Suprapubic skin (tissue), 3 donors: ENCODE data around the gene AGAP1.

ENCODE experiments used
- POLR2A ChIP-seq, 2 donors: fragments of 450-650 bp; IDR thresholded peaks; one replicate each; pipeline ENCODE4 v1.6.1; 2017; ENCODE audit warnings: antibody characterized with exemption in 2 of 2, mild to moderate bottlenecking in 2 of 2, moderate library complexity in 2 of 2
- TF ChIP-seq, protein P1 (sequence below), 2 donors: fragments of 200-600 bp in 1 of 2; fragments of 450-650 bp in 1 of 2; sonication (generic) in 1 of 2; IDR thresholded peaks; one replicate each; pipeline ENCODE4 v1.5.1; 2016 to 2019; ENCODE audit warnings: antibody characterized with exemption in 2 of 2, mild to moderate bottlenecking in 1 of 2, moderate library complexity in 1 of 2

DNA sequence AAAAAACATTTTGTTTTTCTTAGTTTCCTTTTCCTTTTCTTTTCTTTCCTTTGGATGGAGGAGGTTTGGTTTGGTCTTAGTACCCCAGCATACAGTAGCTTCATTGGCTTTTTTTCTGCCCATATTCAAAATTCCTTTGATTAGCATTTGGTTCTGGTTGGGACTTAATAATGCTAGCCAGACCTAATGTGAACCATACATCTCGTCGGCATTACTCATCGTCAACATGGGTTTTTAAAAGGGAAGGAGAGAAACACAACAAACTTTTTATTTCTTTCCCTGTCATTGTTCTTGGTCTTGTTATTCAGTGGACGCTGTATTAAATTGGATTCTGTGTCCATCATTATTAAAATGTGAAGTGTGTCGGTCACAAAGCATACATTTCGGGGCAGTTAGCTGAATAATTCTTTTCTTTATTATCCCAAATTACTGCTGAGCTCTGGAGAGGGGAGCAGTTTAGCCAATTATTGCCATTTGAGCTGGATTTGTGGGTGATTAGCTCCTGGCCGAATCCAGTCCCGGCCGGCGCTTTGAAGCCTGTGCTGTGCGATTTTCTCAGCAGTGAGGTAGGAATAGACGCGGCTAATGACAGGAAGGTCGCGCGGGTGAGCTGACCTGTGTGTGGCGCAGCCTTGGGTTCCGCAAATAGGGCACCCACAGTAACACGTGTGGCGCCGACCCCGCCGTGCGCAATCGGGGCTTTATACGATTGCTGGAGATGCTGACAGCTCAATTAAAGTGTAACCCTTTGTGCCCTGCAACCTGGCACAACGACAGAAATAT is 371.1 kb downstream of the AGAP1 start:
- TF ChIP-seq POLR2A (IDR thresholded peaks at IDR 0.05) = no peak
- TF ChIP-seq, protein P1, sequence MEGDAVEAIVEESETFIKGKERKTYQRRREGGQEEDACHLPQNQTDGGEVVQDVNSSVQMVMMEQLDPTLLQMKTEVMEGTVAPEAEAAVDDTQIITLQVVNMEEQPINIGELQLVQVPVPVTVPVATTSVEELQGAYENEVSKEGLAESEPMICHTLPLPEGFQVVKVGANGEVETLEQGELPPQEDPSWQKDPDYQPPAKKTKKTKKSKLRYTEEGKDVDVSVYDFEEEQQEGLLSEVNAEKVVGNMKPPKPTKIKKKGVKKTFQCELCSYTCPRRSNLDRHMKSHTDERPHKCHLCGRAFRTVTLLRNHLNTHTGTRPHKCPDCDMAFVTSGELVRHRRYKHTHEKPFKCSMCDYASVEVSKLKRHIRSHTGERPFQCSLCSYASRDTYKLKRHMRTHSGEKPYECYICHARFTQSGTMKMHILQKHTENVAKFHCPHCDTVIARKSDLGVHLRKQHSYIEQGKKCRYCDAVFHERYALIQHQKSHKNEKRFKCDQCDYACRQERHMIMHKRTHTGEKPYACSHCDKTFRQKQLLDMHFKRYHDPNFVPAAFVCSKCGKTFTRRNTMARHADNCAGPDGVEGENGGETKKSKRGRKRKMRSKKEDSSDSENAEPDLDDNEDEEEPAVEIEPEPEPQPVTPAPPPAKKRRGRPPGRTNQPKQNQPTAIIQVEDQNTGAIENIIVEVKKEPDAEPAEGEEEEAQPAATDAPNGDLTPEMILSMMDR (IDR thresholded peaks at IDR 0.05) = no peak
